GM12878 (cell line): ENCODE measurements around the gene SMARCA4. TPM values are rescaled to one million over a fixed set of nuclear protein-coding genes. Genes with fewer than 3 reads are reported as not detected.

Experiments used
- ATAC-seq: fragments of 200-7000 bp; cut with Tn5 transposase; 3 replicates; pipeline ENCODE4 v1.9.1; 2020; ENCODE audit warnings: mild to moderate bottlenecking, moderate library complexity
- BruUV-seq: library from RNA; stranded (reverse); fragments of 400-500 nt; replicated peaks from 2 replicates; lab custom pipeline; 2021; lab: Mats Ljungman, UMichigan
- CTCF ChIA-PET: fragments of 300-600 bp; sonication (Branson Sonifier 250); formaldehyde crosslinking; extraction: SDS; loops from one replicate; lab custom pipeline; 2021; ENCODE audit warnings: inconsistent platforms; lab: Yijun Ruan, JAX
- POLR2A ChIA-PET: fragments of 350-600 bp; formaldehyde crosslinking; extraction: SDS; loops from one replicate; lab custom pipeline; 2021; ENCODE audit warnings: inconsistent platforms; lab: Charles Lee
- RAD21 ChIA-PET: fragments of 300-600 bp; sonication (Branson Sonifier 250); formaldehyde crosslinking; loops from one replicate; lab custom pipeline; 2023; ENCODE audit warnings: antibody characterized with exemption; ENCODE audit not compliant: unreplicated experiment; lab: Charles Lee
- SMC1A ChIA-PET: fragments of 300-600 bp; sonication (Branson Sonifier 250); formaldehyde crosslinking; loops from one replicate; lab custom pipeline; 2023; ENCODE audit not compliant: unreplicated experiment, uncharacterized antibody; lab: Charles Lee
- DNase-seq: peaks from one replicate; pipeline ENCODE4 v3.0.0-alpha.2; 2011; ENCODE audit warnings: low read depth, low spot score
- FAIRE-seq: peaks from 3 replicates; lab custom pipeline; 2011; peaks lifted over from hg19 to GRCh38; lab: Jason Lieb, UNC
- H2AFZ ChIP-seq: 2 replicates; pipeline ENCODE4 v1.6.0; 2011; ENCODE audit warnings: low read depth, low read length, control low read depth; ENCODE audit not compliant: control insufficient read depth
- H3K27ac ChIP-seq: 2 replicates; pipeline ENCODE4 v1.5.1; 2011; ENCODE audit warnings: control low read depth; ENCODE audit not compliant: control insufficient read depth, insufficient read depth
- H3K27me3 ChIP-seq, 2 experiments: replicated peaks in 1 of 2; 2 replicates each; pipeline versions ENCODE4 v1.6.0 to v1.6.1; 2011; ENCODE audit warnings: low read length in 1 of 2; ENCODE audit not compliant: control insufficient read depth in 2 of 2, insufficient read depth in 2 of 2
- H3K36me3 ChIP-seq, 2 experiments: 2 replicates each; pipeline ENCODE4 v1.5.1; 2011; ENCODE audit warnings: low read length in 1 of 2; ENCODE audit not compliant: control insufficient read depth in 2 of 2, insufficient read depth in 2 of 2
- H3K4me1 ChIP-seq: 2 replicates; pipeline ENCODE4 v1.6.1; 2011; ENCODE audit warnings: mild to moderate bottlenecking, low read length, moderate library complexity, mixed read lengths; ENCODE audit not compliant: control insufficient read depth, insufficient read depth
- H3K4me2 ChIP-seq: 2 replicates; pipeline ENCODE4 v1.6.0; 2011; ENCODE audit warnings: control low read depth; ENCODE audit not compliant: control insufficient read depth, insufficient read depth
- H3K4me3 ChIP-seq: fragments of 200-600 bp; sonication (generic); 2 replicates; pipeline ENCODE4 v1.5.1; 2016
- H3K79me2 ChIP-seq: 2 replicates; pipeline ENCODE4 v1.6.0; 2011; ENCODE audit warnings: low read length; ENCODE audit not compliant: control insufficient read depth, insufficient read depth
- H3K9ac ChIP-seq: 2 replicates; pipeline ENCODE4 v1.8.0; 2011; ENCODE audit warnings: low read length, control low read depth, mixed read lengths; ENCODE audit not compliant: control insufficient read depth, insufficient read depth
- H3K9me3 ChIP-seq: replicated peaks from 3 replicates; pipeline ENCODE4 v1.5.1; 2011; ENCODE audit warnings: mild to moderate bottlenecking, low read length; ENCODE audit not compliant: control insufficient read depth, insufficient read depth
- H4K20me1 ChIP-seq: 2 replicates; pipeline ENCODE4 v1.6.0; 2011; ENCODE audit not compliant: control insufficient read depth, insufficient read depth
- E2F8 ChIP-seq: fragments of 450-650 bp; IDR thresholded peaks from 2 replicates; pipeline ENCODE4 v1.6.1; 2018; ENCODE audit warnings: mild to moderate bottlenecking, low read depth, moderate library complexity; ENCODE audit not compliant: partially characterized antibody
- MXI1 ChIP-seq: fragments of 150-350 bp; IDR thresholded peaks from 2 replicates; pipeline ENCODE4 v1.6.1; 2011; ENCODE audit warnings: low read depth, mild to moderate bottlenecking, inconsistent platforms, low read length, improper control_type of control experiment
- NR2C2 ChIP-seq: IDR thresholded peaks from 2 replicates; pipeline ENCODE4 v1.6.1; 2011; ENCODE audit warnings: borderline replicate concordance, low read depth; ENCODE audit not compliant: control insufficient read depth, insufficient read length
- POLR2A ChIP-seq: IDR thresholded peaks from 2 replicates; pipeline ENCODE4 v1.6.1; 2011; ENCODE audit warnings: low read depth, mild to moderate bottlenecking, low read length
- RAD51 ChIP-seq: fragments of 450-650 bp; IDR thresholded peaks from 2 replicates; pipeline ENCODE4 v1.6.1; 2016; ENCODE audit warnings: moderate library complexity, mild to moderate bottlenecking, inconsistent platforms
- RBBP5 ChIP-seq: fragments of 200-600 bp; sonication (generic); conservative IDR thresholded peaks from 2 replicates; pipeline ENCODE4 v1.6.1; 2016
- RELA ChIP-seq: fragments of 450-650 bp; IDR thresholded peaks from 2 replicates; pipeline ENCODE4 v1.8.0; 2014; ENCODE audit warnings: borderline replicate concordance; ENCODE audit not compliant: partially characterized antibody
- USF1 ChIP-seq: IDR thresholded peaks from 2 replicates; pipeline ENCODE4 v1.6.1; 2011; ENCODE audit warnings: borderline replicate concordance, low read depth, mild to moderate bottlenecking, moderate library complexity, mixed read lengths, low read length; ENCODE audit not compliant: insufficient read depth; ENCODE audit errors: extremely low read length
- USF2 ChIP-seq: IDR thresholded peaks from 2 replicates; pipeline ENCODE4 v1.6.1; 2011; ENCODE audit warnings: low read depth, low read length, improper control_type of control experiment, borderline replicate concordance
- ZSCAN29 ChIP-seq: fragments of 450-650 bp; IDR thresholded peaks from 2 replicates; pipeline ENCODE4 v1.6.1; 2017; ENCODE audit warnings: mild to moderate bottlenecking, moderate library complexity
- WGBS: methylation state at CpG from one replicate; pipeline ENCODE4 v1.1.6; 2016; ENCODE audit warnings: low lambda C conversion rate; ENCODE audit not compliant: insufficient replicate concordance, insufficient coverage; ENCODE audit errors: missing lambda C conversion rate; 5-methylcytosine and 5-hydroxymethylcytosine counted together
- in situ Hi-C: fragments of 300-500 bp; cut with MboI; formaldehyde crosslinking; loops from 9 replicates; pipeline ENCODE4 v1.14.3; 2018; ENCODE audit warnings: mixed read lengths
- intact Hi-C: fragments of 100-400 bp; cut with micrococcal nuclease; formaldehyde crosslinking; loops from one replicate; pipeline ENCODE4 v1.14.2; 2022; ENCODE audit not compliant: unreplicated experiment
- polyA plus RNA-seq, 11 experiments: library from polyadenylated mRNA; depleted of rRNA in 4 of 11; unstranded in 6 of 11; stranded (reverse) in 5 of 11; fragments of >200 nt; fragmentation: Nextera tagmentation in 4 of 11; fragmentation: Illumina TruSeq in 1 of 11; extraction: Ambion mirVana in 4 of 11; extraction: Trizol in 1 of 11; gene quantifications; 1 replicate in 1 of 11; 2 replicates in 10 of 11; pipeline versions ENCODE4 v1.2.1 to v1.2.3, GENCODE V29; 2011 to 2016; ENCODE audit warnings: inconsistent platforms in 2 of 11, missing spikeins in 2 of 11, low read depth in 1 of 11
- total RNA-seq, 4 experiments: library from RNA; depleted of rRNA in 3 of 4; stranded (reverse); fragments of >200 nt in 3 of 4; fragmentation: Illumina TruSeq in 1 of 4; extraction: Trizol in 1 of 4; gene quantifications; 2 replicates each; pipeline versions ENCODE4 v1.2.1 to v1.2.3, GENCODE V29; 2013 to 2021
- TF ChIP-seq, protein P1 (sequence below): fragments of 450-650 bp; IDR thresholded peaks from 2 replicates; pipeline ENCODE4 v1.6.1; 2017; ENCODE audit warnings: borderline replicate concordance

Gene SMARCA4
- total and polyA plus RNA-seq, 10 of the 15 experiments (the other 5 are each of a cell fraction or from before 2014, with no cell fraction given): 22.4 to 175 (median 57.4) TPM

GRCh38 chr19:11034449-11035213 lies 73.8 kb downstream of the SMARCA4 start (continued):
- TF ChIP-seq E2F8: no peak

- POLR2A ChIA-PET: interaction anchor here (0.6 to 1.9 kb wide), 5 partner anchors 53 to 96 kb away, joined by 3 to 10 read pairs (median 5); partner anchors contain the start of gene LDLR
- Histone ChIP-seq H2AFZ (no peak overlapping the region), H3K9me3 (no peaks in the 10 kb centered on the region), H4K20me1 (no peaks in the 10 kb centered on the region), H3K9ac (no peak overlapping the region), H3K27ac (no peak overlapping the region; the same call in 1 of the 2 replicates), H3K4me1 (peaks cover 4% of the 10 kb centered on the region; the same call in 1 of the 2 replicates), H3K36me3 (peaks cover 42 to 44% of the 10 kb centered on the region in 2 experiments), H3K27me3 (no peaks in the 10 kb centered on the region), H3K79me2 (no peaks in the 10 kb centered on the region), H3K4me2 (no peak overlapping the region), H3K4me3 (no peak overlapping the region)
- 17% methylated on average over 15 of the region's 15 CpGs for WGBS
- no TSS peak for BruUV-seq
- DNase-seq: peak; percentile 71
- intact Hi-C loops: loop anchor here (1.0 to 5.0 kb wide), 4 partner anchors 53 to 167 kb away; partner anchors contain the start of gene LDLR
- in situ Hi-C loops: loop anchor here (5.0 kb wide), 1 partner anchor 167 kb away; no protein-coding TSS in a partner anchor
- RAD21 ChIA-PET: interaction anchor here (0.6 to 2.7 kb wide), 26 partner anchors 9 to 200 kb away, joined by 3 to 33 read pairs (median 4); partner anchors contain the start of genes KANK2, LDLR and TMED1
- SMC1A ChIA-PET: interaction anchor here (0.6 to 2.6 kb wide), 20 partner anchors 9 to 447 kb away, joined by 3 to 18 read pairs (median 5); partner anchors contain the start of gene LDLR
- CTCF ChIA-PET: interaction anchor here (0.6 to 3.5 kb wide), 47 partner anchors 8 to 949 kb away, joined by 3 to 37 read pairs (median 4); partner anchors contain the start of genes SPC24 and TMED1
- peak; percentile 99 for ATAC-seq
- FAIRE-seq: peak; percentile 93
- TF ChIP-seq MXI1 (peak; percentile 86; the same call in 1 of the 2 replicates), USF1 (peak; percentile 62), USF2 (peak; percentile 57), RELA (peak; percentile 43), RAD51 (peak; percentile 88), NR2C2 (no peak), POLR2A (peak; percentile 44; the same call in 1 of the 2 replicates), RBBP5 (no peak), ZSCAN29 (no peak)
- TF ChIP-seq, protein P1, sequence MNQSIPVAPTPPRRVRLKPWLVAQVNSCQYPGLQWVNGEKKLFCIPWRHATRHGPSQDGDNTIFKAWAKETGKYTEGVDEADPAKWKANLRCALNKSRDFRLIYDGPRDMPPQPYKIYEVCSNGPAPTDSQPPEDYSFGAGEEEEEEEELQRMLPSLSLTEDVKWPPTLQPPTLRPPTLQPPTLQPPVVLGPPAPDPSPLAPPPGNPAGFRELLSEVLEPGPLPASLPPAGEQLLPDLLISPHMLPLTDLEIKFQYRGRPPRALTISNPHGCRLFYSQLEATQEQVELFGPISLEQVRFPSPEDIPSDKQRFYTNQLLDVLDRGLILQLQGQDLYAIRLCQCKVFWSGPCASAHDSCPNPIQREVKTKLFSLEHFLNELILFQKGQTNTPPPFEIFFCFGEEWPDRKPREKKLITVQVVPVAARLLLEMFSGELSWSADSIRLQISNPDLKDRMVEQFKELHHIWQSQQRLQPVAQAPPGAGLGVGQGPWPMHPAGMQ: no peak
Observed at GRCh38 chr19:11035441-11036377, 74.9 kb downstream of the SMARCA4 start.
